K562 (cell line): ENCODE data around the gene MAP2K7. TPM values are rescaled to one million over a fixed set of nuclear protein-coding genes. Genes with fewer than 3 reads are reported as not detected.

ENCODE experiments used
- CBFB ChIP-seq: sonication (generic); formaldehyde crosslinking; IDR thresholded peaks from 2 replicates; pipeline ENCODE4 v1.4.0; 2020; ENCODE audit warnings: mild to moderate bottlenecking, missing genetic modification reagents
- DPF2 ChIP-seq: fragments of 450-650 bp; IDR thresholded peaks from 2 replicates; pipeline ENCODE4 v1.6.1; 2016
- E2F1 ChIP-seq: sonication (generic); formaldehyde crosslinking; IDR thresholded peaks from 2 replicates; pipeline ENCODE4 v1.8.1; 2023; ENCODE audit warnings: mild to moderate bottlenecking, missing genetic modification reagents, moderate library complexity
- E2F6 ChIP-seq, 2 experiments: IDR thresholded peaks; 2 replicates each; pipeline ENCODE4 v1.6.1; 2011; ENCODE audit warnings: borderline replicate concordance in 1 of 2, control low read depth in 1 of 2, low read depth in 1 of 2, low read length in 1 of 2, mild to moderate bottlenecking in 1 of 2, mixed read lengths in 1 of 2, moderate library complexity in 1 of 2; ENCODE audit not compliant: insufficient read depth in 1 of 2, insufficient read length in 1 of 2, poor library complexity in 1 of 2, severe bottlenecking in 1 of 2; ENCODE audit errors: extremely low read depth in 1 of 2
- FOS ChIP-seq: IDR thresholded peaks from 3 replicates; pipeline ENCODE4 v1.6.1; 2011; ENCODE audit not compliant: insufficient read length; ENCODE audit errors: extremely low read depth
- FOXA3 ChIP-seq, 2 experiments: fragments of 450-650 bp in 1 of 2; sonication (generic) in 1 of 2; formaldehyde crosslinking; IDR thresholded peaks in 1 of 2; conservative IDR thresholded peaks in 1 of 2; 2 replicates each; pipeline versions ENCODE4 v1.4.0 to v1.8.0; 2020 to 2022; ENCODE audit warnings: mild to moderate bottlenecking in 2 of 2, missing genetic modification reagents in 1 of 2
- GTF2B ChIP-seq: IDR thresholded peaks from 2 replicates; pipeline ENCODE4 v1.6.1; 2011; ENCODE audit not compliant: insufficient read length; ENCODE audit errors: extremely low read depth
- NONO ChIP-seq, 2 experiments: fragments of 200-400 bp in 1 of 2; fragments of 450-650 bp in 1 of 2; formaldehyde crosslinking in 1 of 2; IDR thresholded peaks; 2 replicates each; pipeline ENCODE4 v1.6.1; 2017; ENCODE audit warnings: low read depth in 2 of 2, mild to moderate bottlenecking in 2 of 2, moderate library complexity in 2 of 2, low read length in 1 of 2
- NR1H2 ChIP-seq: sonication (generic); formaldehyde crosslinking; IDR thresholded peaks from 2 replicates; pipeline ENCODE4 v1.4.0; 2020; ENCODE audit warnings: mild to moderate bottlenecking, missing genetic modification reagents
- RREB1 ChIP-seq: fragments of 250-450 bp; sonication (Bioruptor Pico); IDR thresholded peaks from 2 replicates; pipeline ENCODE4 v1.4.0; 2020
- TFAM ChIP-seq: fragments of 250-450 bp; sonication (Bioruptor Pico); conservative IDR thresholded peaks from 2 replicates; pipeline ENCODE4 v1.5.0; 2021; ENCODE audit warnings: mild to moderate bottlenecking, moderate library complexity
- ZHX1 ChIP-seq: fragments of 150-350 bp; conservative IDR thresholded peaks from 2 replicates; pipeline ENCODE4 v1.6.1; 2014; ENCODE audit warnings: low read length
- ZNF75A ChIP-seq: fragments of 450-650 bp; formaldehyde crosslinking; IDR thresholded peaks from 2 replicates; pipeline ENCODE4 v1.4.0; 2020; ENCODE audit warnings: mild to moderate bottlenecking
- polyA plus RNA-seq, 8 experiments: library from polyadenylated mRNA; depleted of rRNA in 4 of 8; stranded (reverse) in 5 of 8; unstranded in 3 of 8; fragments of >200 nt; fragmentation: Nextera tagmentation in 2 of 8; fragmentation: Illumina TruSeq in 1 of 8; extraction: Ambion mirVana in 2 of 8; extraction: Trizol in 1 of 8; gene quantifications; 2 replicates each; pipeline versions ENCODE4 v1.2.1 to v1.2.3, GENCODE V29; 2011 to 2014; ENCODE audit warnings: inconsistent platforms in 1 of 8, missing spikeins in 1 of 8
- total RNA-seq, 7 experiments: library from RNA; depleted of rRNA in 6 of 7; stranded (reverse); fragments of >200 nt in 6 of 7; fragmentation: Illumina TruSeq in 2 of 7; extraction: Trizol in 2 of 7; gene quantifications; 2 replicates each; pipeline versions ENCODE4 v1.2.1 to v1.2.3, GENCODE V29; 2011 to 2021; ENCODE audit warnings: low replicate concordance in 1 of 7

Gene MAP2K7
- total and polyA plus RNA-seq, 9 of the 15 experiments (the other 6 are each of a cell fraction or from before 2014, with no cell fraction given), result 0.51 to 45.8 (median 14.1) TPM

GRCh38 chr19:7903244-7904073, at the start of gene MAP2K7 (continued):
- TF ChIP-seq FOXA3 (CRISPR knock-in tag; conservative IDR thresholded peaks at IDR 0.05 in 1 of 2, IDR thresholded peaks at IDR 0.05 in 1 of 2), result 0 out of 4 replicates have a peak, but pooled peaks of 1 of the 2 experiments have one; percentile 35
- no peak for TF ChIP-seq RREB1
- no peak for TF ChIP-seq GTF2B
- TF ChIP-seq NR1H2 (CRISPR knock-in tag), result 0 out of 2 replicates have a peak, but pooled peaks have one; percentile 13
- no peak for TF ChIP-seq ZHX1
- peak; percentile 97 for TF ChIP-seq E2F6 (IDR thresholded peaks at IDR 0.05; ENCODE audit: borderline replicate concordance in 1 of 2, extremely low read depth in 1 of 2, insufficient read depth in 1 of 2, insufficient read length in 1 of 2, low read depth in 1 of 2, low read length in 1 of 2, poor library complexity in 1 of 2, severe bottlenecking in 1 of 2)
- no peak for TF ChIP-seq TFAM (CRISPR knock-in tag)
- peak in 1 of 2 experiments; percentile 50; a peak in 1 of 4 replicates for TF ChIP-seq NONO (IDR thresholded peaks at IDR 0.05; ENCODE audit: low read depth in 2 of 2, low read length in 1 of 2)
- no peak for TF ChIP-seq CBFB (CRISPR knock-in tag)
- no peak; the same call in 1 of the 2 replicates for TF ChIP-seq E2F1 (CRISPR knock-in tag)
- no peak for TF ChIP-seq FOS
- TF ChIP-seq DPF2, result 0 out of 2 replicates have a peak, but pooled peaks have one; percentile 33
- no peak for TF ChIP-seq ZNF75A (CRISPR knock-in tag)
